T1000 (cell line): ENCODE results near the gene PATJ.
"Not testable (repeated sequence)": the region's sequence is repeated elsewhere in the genome, so short reads cannot be mapped to it uniquely, and the experiment has no call there.

Source experiments
- DNase-seq: peaks from one replicate; lab custom pipeline; 2025; ENCODE audit warnings: mixed read lengths; lab: John Stamatoyannopoulos, UW

Gene PATJ

DNA sequence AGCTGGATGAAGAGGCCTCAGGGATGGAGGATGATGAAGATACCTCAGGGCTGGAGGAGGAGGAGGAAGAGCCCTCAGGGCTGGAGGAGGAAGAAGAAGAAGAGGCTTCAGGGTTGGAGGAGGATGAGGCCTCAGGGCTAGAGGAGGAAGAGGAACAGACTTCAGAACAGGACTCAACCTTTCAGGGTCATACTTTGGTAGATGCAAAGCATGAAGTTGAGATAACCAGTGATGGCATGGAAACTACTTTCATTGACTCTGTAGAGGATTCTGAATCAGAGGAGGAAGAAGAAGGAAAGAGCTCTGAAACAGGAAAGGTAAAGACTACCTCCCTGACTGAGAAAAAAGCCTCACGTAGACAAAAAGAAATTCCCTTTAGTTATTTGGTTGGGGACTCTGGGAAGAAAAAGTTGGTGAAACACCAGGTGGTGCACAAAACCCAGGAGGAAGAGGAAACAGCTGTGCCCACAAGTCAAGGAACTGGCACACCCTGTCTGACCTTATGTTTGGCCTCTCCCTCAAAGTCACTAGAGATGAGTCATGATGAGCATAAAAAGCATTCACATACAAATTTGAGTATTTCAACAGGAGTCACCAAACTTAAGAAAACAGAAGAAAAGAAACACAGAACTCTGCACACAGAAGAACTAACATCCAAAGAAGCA is 467.8 kb downstream of the PATJ start:
- DNase-seq = peak; percentile 9

DNA sequence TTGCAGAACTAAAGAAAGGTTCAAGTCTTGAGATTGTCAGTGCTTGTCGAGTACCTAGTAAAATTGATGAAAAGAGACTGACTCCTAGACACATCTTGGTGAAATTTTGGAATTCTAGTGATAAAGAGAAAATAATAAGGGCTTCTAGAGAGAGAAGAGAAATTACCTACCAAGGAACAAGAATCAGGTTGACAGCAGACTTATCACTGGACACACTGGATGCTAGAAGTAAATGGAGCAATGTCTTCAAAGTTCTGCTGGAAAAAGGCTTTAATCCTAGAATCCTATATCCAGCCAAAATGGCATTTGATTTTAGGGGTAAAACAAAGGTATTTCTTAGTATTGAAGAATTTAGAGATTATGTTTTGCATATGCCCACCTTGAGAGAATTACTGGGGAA is 468.7 kb downstream of the PATJ start:
- no peak for DNase-seq

DNA sequence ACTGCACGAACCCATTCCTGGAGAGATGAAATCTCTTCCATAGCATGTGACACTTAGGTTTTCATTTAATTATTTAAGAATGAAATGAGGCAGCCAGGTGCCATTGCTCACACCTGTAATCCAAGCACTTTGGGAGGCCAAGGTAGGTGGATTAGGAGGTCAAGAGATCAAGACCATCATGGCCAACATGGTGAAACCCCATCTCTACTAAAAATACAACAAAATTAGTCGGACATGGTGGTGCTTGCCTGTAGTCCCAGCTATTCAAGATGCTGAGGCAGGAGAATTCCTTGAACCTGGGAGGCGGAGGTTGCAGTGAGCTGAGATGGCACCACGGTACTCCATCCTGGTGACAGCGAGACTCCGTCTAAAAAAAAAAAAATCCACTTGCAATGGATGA is 470.1 kb downstream of the PATJ start:
- no peak for DNase-seq

DNA sequence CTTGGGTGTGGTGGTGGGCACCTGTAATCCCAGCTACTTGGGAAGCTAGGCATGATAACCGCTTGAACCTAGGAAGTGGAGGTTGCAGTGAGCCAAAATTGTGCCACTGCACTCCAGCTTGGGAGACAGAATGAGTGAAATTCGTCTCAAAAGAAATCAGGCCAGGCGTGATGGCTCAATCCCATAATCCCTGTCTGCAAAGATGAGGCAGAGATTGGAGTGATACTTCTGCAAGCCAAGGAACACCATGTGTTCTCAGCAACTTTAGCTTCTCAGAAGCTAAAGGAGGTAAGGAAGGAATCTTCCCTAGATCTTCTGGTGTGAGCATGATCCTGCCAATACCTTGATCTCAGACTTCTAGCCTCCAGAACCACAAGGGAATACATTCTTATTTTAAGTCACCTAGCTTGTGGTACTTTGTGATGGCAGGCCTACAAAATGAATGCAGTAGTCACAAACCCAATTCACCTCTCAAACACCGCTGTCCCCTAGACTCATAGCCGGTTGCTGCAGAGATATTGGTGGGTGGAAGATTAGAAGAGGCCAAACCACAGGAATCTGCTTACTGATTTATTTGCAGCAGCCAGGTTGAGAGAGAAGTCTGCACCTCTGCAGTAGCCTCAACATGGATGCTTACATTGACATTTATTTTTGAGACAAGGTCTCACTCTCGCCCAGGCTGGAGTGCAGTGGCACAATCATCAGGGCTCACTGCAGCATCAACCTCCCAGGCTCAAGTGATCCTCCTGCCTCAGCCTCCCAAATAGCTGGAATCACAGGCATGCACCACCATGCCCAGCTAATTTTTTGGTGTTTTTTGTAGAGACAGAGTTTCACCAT is 471.0 kb downstream of the PATJ start:
- no peak for DNase-seq

DNA sequence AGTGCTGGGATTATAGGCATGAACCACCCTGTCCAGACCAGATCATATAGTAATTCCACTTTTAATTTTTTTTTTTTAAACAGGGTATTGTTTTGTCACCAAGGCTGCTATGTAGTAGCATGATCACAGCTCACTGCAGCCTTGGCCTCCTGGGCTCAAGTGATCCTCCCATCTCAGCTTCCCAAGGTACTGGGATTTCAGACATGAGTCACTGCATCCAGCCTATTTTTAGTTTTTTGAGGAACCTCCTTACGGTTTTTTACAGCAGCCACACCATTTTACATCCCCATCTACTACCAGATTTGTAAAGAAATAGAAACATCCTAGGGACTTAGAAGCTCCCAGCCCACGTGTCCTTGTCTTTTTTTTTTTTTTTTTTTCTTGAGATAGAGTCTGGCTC is 476.3 kb downstream of the PATJ start:
- no peak for DNase-seq

DNA sequence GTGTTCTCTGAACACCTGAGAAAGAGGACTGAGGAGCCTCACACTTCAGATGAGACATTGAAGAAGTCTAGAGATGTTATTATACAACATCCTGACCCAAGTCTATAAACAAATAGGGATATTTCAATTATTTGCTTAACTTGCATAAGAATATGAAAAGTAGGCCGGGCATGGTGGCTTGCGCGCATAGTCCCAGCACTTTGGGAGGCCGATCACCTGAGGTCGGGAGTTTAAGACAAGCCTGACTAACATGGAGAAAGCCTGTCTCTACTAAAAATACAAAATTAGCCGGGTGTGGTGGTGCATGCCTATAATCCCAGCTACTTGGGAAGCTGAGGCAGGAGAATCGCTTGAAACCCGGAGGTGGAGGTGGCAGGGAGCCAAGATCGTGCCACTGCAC is 478.2 kb downstream of the PATJ start:
- DNase-seq = not testable (repeated sequence)

DNA sequence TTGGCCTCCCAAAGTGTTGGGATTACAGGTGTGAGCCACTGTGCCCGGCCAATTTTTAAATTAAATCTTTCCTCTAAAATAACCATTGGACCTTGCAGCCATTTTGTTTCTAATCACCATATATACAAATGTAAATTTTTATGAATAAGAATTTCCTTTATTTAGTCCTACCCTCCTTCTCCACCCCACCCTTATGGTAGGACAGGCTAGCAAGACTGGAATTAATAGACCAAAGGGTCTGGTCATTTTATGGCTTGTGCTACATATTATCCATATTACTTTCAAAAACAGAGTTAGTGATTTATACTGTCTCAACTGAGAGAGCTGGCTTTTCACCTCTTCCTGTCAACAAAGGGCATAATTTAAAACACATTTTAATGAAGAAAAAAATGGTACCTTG is 478.9 kb downstream of the PATJ start:
- no peak for DNase-seq

DNA sequence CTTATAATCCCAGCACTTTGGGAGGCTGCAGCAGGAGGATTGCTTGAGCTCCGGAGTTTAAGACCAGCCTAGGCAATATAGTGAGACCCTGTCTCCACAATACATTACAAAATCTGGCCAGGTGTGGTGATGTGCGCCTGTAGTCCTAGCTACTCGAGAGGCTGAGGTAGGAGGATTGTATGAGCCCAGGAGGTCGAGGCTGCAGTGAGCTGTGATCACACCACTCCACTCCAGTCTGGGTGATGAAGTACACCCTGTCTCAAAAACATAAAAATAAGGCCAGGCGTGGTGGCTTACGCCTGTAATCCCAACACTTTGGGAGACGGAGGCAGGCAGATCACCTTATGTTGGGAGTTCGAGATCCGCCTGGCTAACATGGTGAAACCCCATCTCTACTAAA is 480.0 kb downstream of the PATJ start:
- DNase-seq = no peak

DNA sequence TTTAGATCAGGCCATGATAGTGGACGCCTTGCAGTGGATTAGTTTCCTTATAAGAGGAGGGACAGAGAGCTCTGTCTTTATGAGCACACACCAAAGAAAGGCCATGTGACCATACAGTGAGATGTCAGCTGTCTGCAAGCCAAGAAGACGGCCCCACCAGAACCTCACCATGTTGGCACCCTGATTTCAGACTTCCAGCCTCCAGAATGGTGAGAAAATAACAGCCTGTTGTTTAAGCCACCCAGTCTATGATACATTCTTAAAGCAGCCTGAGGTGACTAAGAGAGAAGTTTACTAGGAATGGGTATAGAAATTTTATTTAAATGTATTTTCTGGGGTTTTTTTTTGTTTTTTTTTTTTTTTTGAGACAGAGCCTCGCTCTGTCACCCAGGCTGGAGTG is 481.9 kb downstream of the PATJ start:
- DNase-seq = no peak

DNA sequence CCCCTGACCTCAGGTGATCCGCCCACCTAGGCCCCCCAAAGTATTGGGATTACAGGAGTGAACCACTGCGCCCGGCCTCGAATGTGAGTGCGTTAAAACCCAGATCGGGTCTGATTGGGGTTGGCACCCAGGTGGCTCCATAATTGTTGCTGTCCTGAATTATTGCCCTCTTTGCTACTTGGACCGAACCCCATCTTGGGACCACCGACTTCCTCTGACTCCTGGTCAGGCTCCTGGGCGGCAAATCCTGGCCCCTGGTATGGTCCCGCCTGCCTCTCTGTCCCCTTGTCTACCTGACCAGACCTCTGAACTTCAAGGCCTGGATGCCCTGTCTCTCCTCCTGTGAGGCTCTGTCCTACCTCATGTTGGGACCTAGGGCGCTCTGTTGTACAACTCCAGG is 485.2 kb downstream of the PATJ start:
- no peak for DNase-seq
